Activated CD4-positive, CD25-positive, alpha-beta regulatory T cell treated with anti-CD3 and anti-CD28 coated beads, Interleukin-2, amount 50 U/mL, for 72 hours (primary cell): Measurements from ENCODE around the gene PPP1R27.

Experiments
- DNase-seq: peaks from one replicate; pipeline ENCODE4 v3.0.0; 2021

Gene PPP1R27

GRCh38 chr17:81834831-81835267 lies at the start of gene PPP1R27:
Gene PPP1R27, minus strand, starts transcription at chr17:81835050. Its CDS starts 97 bp downstream, at chr17:81834953.
- no peak for DNase-seq

- DNase-seq, result no peak
These were observed 49.7 kb upstream of the PPP1R27 start for GRCh38 chr17:81884520-81884919.

- DNase-seq, result no peak
These were observed 44.3 kb upstream of the PPP1R27 start for GRCh38 chr17:81879121-81879520.

GRCh38 chr17:81878294-81878693 lies 43.4 kb upstream of the PPP1R27 start:
- DNase-seq, result no peak

GRCh38 chr17:81877569-81877968 lies 42.7 kb upstream of the PPP1R27 start:
- DNase-seq, result no peak

- DNase-seq, result peak; percentile 97
These were observed 36.8 kb upstream of the PPP1R27 start for GRCh38 chr17:81871387-81872230.

GRCh38 chr17:81870981-81871386 lies 36.1 kb upstream of the PPP1R27 start, which contains the start of gene ARHGDIA:
Gene ARHGDIA, minus strand, starts transcription at chr17:81871337. Its CDS starts 1,407 bp downstream, at chr17:81869930.
- no peak for DNase-seq

GRCh38 chr17:81870131-81870980 lies 35.5 kb upstream of the PPP1R27 start:
- peak; percentile 52 for DNase-seq

GRCh38 chr17:81869221-81870130 lies 34.6 kb upstream of the PPP1R27 start:
- DNase-seq, result peak; percentile 61

GRCh38 chr17:81868674-81869220 lies 33.9 kb upstream of the PPP1R27 start:
- DNase-seq, result no peak

GRCh38 chr17:81867991-81868673 lies 33.3 kb upstream of the PPP1R27 start:
- no peak for DNase-seq

- DNase-seq, result no peak
These were observed 32.5 kb upstream of the PPP1R27 start for GRCh38 chr17:81867170-81867990.

- DNase-seq, result no peak
These were observed 31.8 kb upstream of the PPP1R27 start for GRCh38 chr17:81866440-81867169.

GRCh38 chr17:81865733-81866439 lies 31.0 kb upstream of the PPP1R27 start:
- no peak for DNase-seq

- no peak for DNase-seq
These were observed 30.5 kb upstream of the PPP1R27 start for GRCh38 chr17:81865358-81865732.

GRCh38 chr17:81863833-81864768 lies 29.3 kb upstream of the PPP1R27 start:
- DNase-seq, result no peak

- DNase-seq, result no peak
These were observed 28.3 kb upstream of the PPP1R27 start for GRCh38 chr17:81863123-81863675.
